Measurements from ENCODE around the gene ABCB10.

ABCB10 gene

DNA sequence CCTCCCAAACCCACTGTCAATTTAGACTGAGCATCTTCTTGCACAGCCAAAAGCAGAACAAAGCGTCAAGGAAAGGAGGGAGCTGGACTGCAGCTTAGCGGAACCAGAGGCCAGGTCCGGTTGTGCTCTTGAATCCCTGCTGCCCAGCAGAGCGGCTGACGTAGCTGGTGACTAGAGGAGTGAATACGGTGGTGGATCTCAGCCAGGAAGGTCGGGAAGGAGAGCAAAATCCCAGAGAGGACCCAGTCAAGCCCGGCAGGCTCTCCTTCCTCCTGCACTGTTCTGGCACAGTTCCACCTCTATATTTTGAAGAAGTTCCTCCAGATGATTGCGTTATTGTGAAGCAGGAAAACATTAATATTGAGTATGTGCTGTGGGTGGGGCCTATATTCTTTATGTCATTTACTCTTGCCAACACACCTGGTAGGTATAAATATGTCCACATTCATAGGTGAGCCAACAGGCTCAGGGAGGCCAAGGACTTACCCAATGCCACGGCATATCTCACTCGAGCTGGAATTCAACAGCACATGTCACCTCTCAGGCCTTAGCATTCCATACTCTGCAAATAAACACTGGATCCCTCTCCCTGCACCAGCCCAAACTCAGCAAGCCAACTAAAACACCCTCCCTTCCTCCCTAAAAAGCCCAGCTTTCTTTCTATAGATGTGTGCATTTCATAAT lies 23.6 kb upstream of the ABCB10 start:
- H3K4me3 ChIP-seq (ENCODE audit: low read depth, low read length), result no peak overlapping the region
- TF ChIP-seq, protein P1, sequence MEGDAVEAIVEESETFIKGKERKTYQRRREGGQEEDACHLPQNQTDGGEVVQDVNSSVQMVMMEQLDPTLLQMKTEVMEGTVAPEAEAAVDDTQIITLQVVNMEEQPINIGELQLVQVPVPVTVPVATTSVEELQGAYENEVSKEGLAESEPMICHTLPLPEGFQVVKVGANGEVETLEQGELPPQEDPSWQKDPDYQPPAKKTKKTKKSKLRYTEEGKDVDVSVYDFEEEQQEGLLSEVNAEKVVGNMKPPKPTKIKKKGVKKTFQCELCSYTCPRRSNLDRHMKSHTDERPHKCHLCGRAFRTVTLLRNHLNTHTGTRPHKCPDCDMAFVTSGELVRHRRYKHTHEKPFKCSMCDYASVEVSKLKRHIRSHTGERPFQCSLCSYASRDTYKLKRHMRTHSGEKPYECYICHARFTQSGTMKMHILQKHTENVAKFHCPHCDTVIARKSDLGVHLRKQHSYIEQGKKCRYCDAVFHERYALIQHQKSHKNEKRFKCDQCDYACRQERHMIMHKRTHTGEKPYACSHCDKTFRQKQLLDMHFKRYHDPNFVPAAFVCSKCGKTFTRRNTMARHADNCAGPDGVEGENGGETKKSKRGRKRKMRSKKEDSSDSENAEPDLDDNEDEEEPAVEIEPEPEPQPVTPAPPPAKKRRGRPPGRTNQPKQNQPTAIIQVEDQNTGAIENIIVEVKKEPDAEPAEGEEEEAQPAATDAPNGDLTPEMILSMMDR (IDR thresholded peaks at IDR 0.05; ENCODE audit: low read depth, low read length, missing control alignments), result no peak
- no peak for DNase-seq (ENCODE audit: low read depth)

GRCh38 chr1:229581485-229581884 lies 23.0 kb upstream of the ABCB10 start:
- TF ChIP-seq, protein P1 (IDR thresholded peaks at IDR 0.05; ENCODE audit: low read depth, low read length, missing control alignments), result no peak
- no peak for DNase-seq (ENCODE audit: low read depth)
- H3K4me3 ChIP-seq (ENCODE audit: low read depth, low read length), result no peak overlapping the region

DNA sequence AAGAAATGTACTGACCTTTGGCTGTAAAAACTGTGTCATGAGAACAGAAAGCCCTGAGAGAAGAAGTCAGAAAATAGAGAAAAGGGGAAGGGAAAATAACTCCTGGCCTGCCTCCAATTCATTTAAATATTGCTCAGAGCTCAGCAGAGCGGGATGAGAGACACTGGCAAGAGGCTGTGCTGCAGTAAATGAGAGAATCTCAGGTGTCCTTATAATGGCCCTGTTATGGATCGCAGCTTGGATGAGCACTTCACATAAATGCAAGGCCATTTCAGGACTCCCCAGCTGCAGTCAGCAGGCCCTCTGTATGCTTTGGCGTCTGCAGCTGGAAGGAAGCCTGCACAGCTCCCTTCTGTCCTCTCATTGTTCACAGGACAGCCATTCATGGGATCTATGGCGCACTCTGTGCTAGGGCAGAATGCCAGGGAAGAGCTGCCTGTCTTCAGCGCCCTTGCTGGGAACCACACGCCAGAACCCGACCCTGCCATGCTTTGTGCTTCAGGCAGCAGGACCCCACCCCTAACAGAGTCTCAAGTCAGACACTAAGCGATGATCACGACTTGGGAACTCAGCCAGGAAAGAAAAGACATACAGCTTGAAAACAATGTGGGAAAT lies 20.7 kb upstream of the ABCB10 start:
- H3K4me3 ChIP-seq (ENCODE audit: low read depth, low read length), result peak overlapping the region; percentile 22
- DNase-seq (ENCODE audit: low read depth), result peak; percentile 25
- TF ChIP-seq, protein P1 (IDR thresholded peaks at IDR 0.05; ENCODE audit: low read depth, low read length, missing control alignments), result no peak

- H3K4me3 ChIP-seq (ENCODE audit: low read depth, low read length), result peak overlapping the region; percentile 22
- DNase-seq (ENCODE audit: low read depth), result no peak
- TF ChIP-seq, protein P1 (IDR thresholded peaks at IDR 0.05; ENCODE audit: low read depth, low read length, missing control alignments), result peak; percentile 16
These were observed 19.9 kb upstream of the ABCB10 start for GRCh38 chr1:229578168-229579058.

GRCh38 chr1:229574679-229575442 lies 16.4 kb upstream of the ABCB10 start:
- TF ChIP-seq, protein P1 (IDR thresholded peaks at IDR 0.05; ENCODE audit: low read depth, low read length, missing control alignments), result no peak
- no peak for DNase-seq (ENCODE audit: low read depth)
- no peak overlapping the region for H3K4me3 ChIP-seq (ENCODE audit: low read depth, low read length)

- DNase-seq (ENCODE audit: low read depth), result no peak
- H3K4me3 ChIP-seq (ENCODE audit: low read depth, low read length), result no peak overlapping the region
- TF ChIP-seq, protein P1 (IDR thresholded peaks at IDR 0.05; ENCODE audit: low read depth, low read length, missing control alignments), result no peak
These were observed 13.8 kb upstream of the ABCB10 start for GRCh38 chr1:229572286-229572685.

All from GM12864 (cell line).